HCT116 (cell line): ENCODE data around the gene ARHGAP42. TPM values are rescaled to one million over a fixed set of nuclear protein-coding genes. Genes with fewer than 3 reads are reported as not detected.
A peak's percentile ranks its signal among the peaks of the same experiment; 100 is the strongest.

Experiments
- ATAC-seq: fragments of 200-7000 bp; cut with Tn5 transposase; 2 replicates; pipeline ENCODE4 v1.9.1; 2020; ENCODE audit warnings: mild to moderate bottlenecking, moderate library complexity
- BruUV-seq: library from RNA; stranded (reverse); fragments of 400-500 nt; replicated peaks from 2 replicates; lab custom pipeline; 2021; lab: Mats Ljungman, UMichigan
- CTCF ChIA-PET: fragments of 300-600 bp; sonication (Branson Sonifier 250); formaldehyde crosslinking; loops from one replicate; lab custom pipeline; 2021; ENCODE audit warnings: antibody characterized with exemption; lab: Charles Lee
- POLR2A ChIA-PET: fragments of 300-600, 350-600 bp; sonication (Branson Sonifier 250); formaldehyde crosslinking; loops from one replicate; lab custom pipeline; 2021; ENCODE audit warnings: antibody characterized with exemption; lab: Charles Lee
- RAD21 ChIA-PET, 2 experiments: fragments of 300-600 bp; sonication (Branson Sonifier 250); formaldehyde crosslinking; loops; one replicate each; lab custom pipeline; 2023; ENCODE audit warnings: low total read pairs in 2 of 2; ENCODE audit not compliant: uncharacterized antibody in 2 of 2, unreplicated experiment in 2 of 2, low non-redundant PET in 1 of 2; lab: Charles Lee
- DNase-seq: peaks from one replicate; pipeline ENCODE4 v3.0.0-alpha.2; 2010; ENCODE audit warnings: low read depth, low spot score
- H2AFZ ChIP-seq: fragments of 200-600 bp; shearing (Covaris generic), sonication (generic); 2 replicates; pipeline ENCODE4 v1.6.1; 2017; ENCODE audit warnings: low read depth, mixed run types, mixed read lengths, antibody characterized with exemption, low read length; ENCODE audit not compliant: poor library complexity, severe bottlenecking
- H3K27ac ChIP-seq: 2 replicates; pipeline ENCODE4 v1.5.1; 2012; ENCODE audit warnings: low read depth, low read length
- H3K27me3 ChIP-seq: fragments of 200-600 bp; sonication (generic); 2 replicates; pipeline ENCODE4 v1.6.1; 2016; ENCODE audit warnings: mixed run types, low read length, mixed read lengths; ENCODE audit not compliant: insufficient read depth
- H3K36me3 ChIP-seq, 2 experiments: fragments of 200-500 bp in 1 of 2; fragments of 200-600 bp in 1 of 2; sonication (Bioruptor generic) in 1 of 2; sonication (generic) in 1 of 2; 2 replicates each; pipeline versions ENCODE4 v1.5.1 to v1.6.1; 2014 to 2016; ENCODE audit warnings: low read length in 2 of 2, inconsistent platforms in 1 of 2, mixed read lengths in 1 of 2, mixed run types in 1 of 2; ENCODE audit not compliant: insufficient read depth in 2 of 2, control insufficient read depth in 1 of 2
- H3K4me1 ChIP-seq, 2 experiments: fragments of 200-600 bp in 1 of 2; sonication (generic) in 1 of 2; 2 replicates each; pipeline versions ENCODE4 v1.5.1 to v1.6.1; 2012 to 2017; ENCODE audit warnings: low read length in 2 of 2, inconsistent platforms in 1 of 2, mild to moderate bottlenecking in 1 of 2, mixed read lengths in 1 of 2, mixed run types in 1 of 2, moderate library complexity in 1 of 2; ENCODE audit not compliant: insufficient read depth in 2 of 2, control insufficient read depth in 1 of 2
- H3K4me2 ChIP-seq: fragments of 200-600 bp; sonication (generic); 2 replicates; pipeline ENCODE4 v1.6.1; 2017; ENCODE audit warnings: mixed run types, low read length, mixed read lengths
- H3K4me3 ChIP-seq, 2 experiments: fragments of 200-600 bp in 1 of 2; sonication (generic) in 1 of 2; replicated peaks in 1 of 2; 2 replicates each; pipeline ENCODE4 v1.5.1; 2011 to 2016; ENCODE audit warnings: low read length in 2 of 2, control low read depth in 1 of 2, low read depth in 1 of 2, mild to moderate bottlenecking in 1 of 2, mixed read lengths in 1 of 2, mixed run types in 1 of 2
- H3K79me2 ChIP-seq: fragments of 200-600 bp; sonication (generic); 2 replicates; pipeline ENCODE4 v1.6.1; 2017; ENCODE audit warnings: mild to moderate bottlenecking, mixed run types, low read length, moderate library complexity, mixed read lengths; ENCODE audit not compliant: insufficient read depth
- H3K9ac ChIP-seq: fragments of 200-600 bp; sonication (generic); 2 replicates; pipeline ENCODE4 v1.6.1; 2016; ENCODE audit warnings: low read length, mixed read lengths
- H3K9me2 ChIP-seq: fragments of 200-600 bp; sonication (generic), shearing (Covaris generic); 2 replicates; pipeline ENCODE4 v1.6.1; 2017; ENCODE audit warnings: mixed run types, mild to moderate bottlenecking, moderate library complexity; ENCODE audit not compliant: insufficient read depth
- H3K9me3 ChIP-seq, 2 experiments: fragments of 200-500 bp in 1 of 2; fragments of 200-600 bp in 1 of 2; sonication (Bioruptor generic) in 1 of 2; sonication (generic) in 1 of 2; 2 replicates each; pipeline ENCODE4 v1.6.1; 2014 to 2017; ENCODE audit warnings: low read length in 2 of 2, mixed read lengths in 2 of 2, inconsistent platforms in 1 of 2, low read depth in 1 of 2, mild to moderate bottlenecking in 1 of 2, mixed run types in 1 of 2, moderate library complexity in 1 of 2; ENCODE audit not compliant: control insufficient read depth in 1 of 2, insufficient read depth in 1 of 2
- H4K20me1 ChIP-seq: fragments of 200-600 bp; sonication (generic), shearing (Covaris generic); 2 replicates; pipeline ENCODE4 v1.6.1; 2017; ENCODE audit warnings: mixed run types, mild to moderate bottlenecking, moderate library complexity; ENCODE audit not compliant: insufficient read depth
- CTCF ChIP-seq, 3 experiments: fragments of 200-600 bp in 1 of 3; sonication (generic) in 1 of 3; IDR thresholded peaks in 2 of 3; conservative IDR thresholded peaks in 1 of 3; 2 replicates each; pipeline ENCODE4 v1.5.1; 2012 to 2017; ENCODE audit warnings: low read depth in 2 of 3, low read length in 2 of 3, antibody characterized with exemption in 1 of 3, borderline replicate concordance in 1 of 3, control low read depth in 1 of 3, mild to moderate bottlenecking in 1 of 3, mixed read lengths in 1 of 3, mixed run types in 1 of 3, moderate library complexity in 1 of 3; ENCODE audit not compliant: insufficient read depth in 1 of 3
- EGR1 ChIP-seq: IDR thresholded peaks from 2 replicates; pipeline ENCODE4 v1.6.1; 2012; ENCODE audit warnings: low read depth
- ELF1 ChIP-seq: IDR thresholded peaks from 2 replicates; pipeline ENCODE4 v1.6.1; 2012; ENCODE audit warnings: low read depth, borderline replicate concordance
- EZH2 ChIP-seq: fragments of 200-600 bp; sonication (generic); IDR thresholded peaks from 2 replicates; pipeline ENCODE4 v1.6.1; 2017; ENCODE audit warnings: antibody characterized with exemption, mixed run types
- EZH2phosphoT487 ChIP-seq: fragments of 200-600 bp; IDR thresholded peaks from 2 replicates; pipeline ENCODE4 v1.6.1; 2018; ENCODE audit warnings: antibody characterized with exemption, borderline replicate concordance
- FOSL1 ChIP-seq: IDR thresholded peaks from 2 replicates; pipeline ENCODE4 v1.6.1; 2012; ENCODE audit warnings: low read depth
- POLR2A ChIP-seq: IDR thresholded peaks from 2 replicates; pipeline ENCODE4 v1.7.0; 2011; ENCODE audit warnings: borderline replicate concordance; ENCODE audit not compliant: insufficient read depth, insufficient read length; ENCODE audit errors: extremely low read depth
- RAD21 ChIP-seq: IDR thresholded peaks from 2 replicates; pipeline ENCODE4 v1.6.1; 2012; ENCODE audit warnings: low read depth, mild to moderate bottlenecking
- ZFX ChIP-seq: fragments of 450-650 bp; IDR thresholded peaks from 2 replicates; pipeline ENCODE4 v1.6.1; 2017
- ZNF274 ChIP-seq: fragments of 200-500 bp; sonication (Bioruptor generic); IDR thresholded peaks from 2 replicates; pipeline ENCODE4 v1.6.1; 2014; ENCODE audit warnings: mild to moderate bottlenecking, low read depth, low read length, inconsistent platforms
- intact Hi-C: fragments of 100-400 bp; cut with micrococcal nuclease; formaldehyde crosslinking; loops from 2 replicates; pipeline ENCODE4 v1.10.0; 2022
- total RNA-seq: library from RNA; stranded (reverse); gene quantifications from one replicate; pipeline ENCODE4 v1.2.1, GENCODE V29; 2021; ENCODE audit not compliant: unreplicated experiment
- TF ChIP-seq, protein P1 (sequence below): IDR thresholded peaks from 2 replicates; pipeline ENCODE4 v1.6.1; 2012

Gene ARHGAP42
- total RNA-seq, 1 experiment from 2014 or later, result 12.3 TPM

- Histone ChIP-seq H2AFZ (no peak overlapping the region), H3K9ac (no peak overlapping the region), H3K4me3 (no peak overlapping the region), H3K4me1 (no peaks in the 10 kb centered on the region), H3K9me3 (no peaks in the 10 kb centered on the region), H3K9me2 (no peaks in the 10 kb centered on the region), H3K4me2 (no peak overlapping the region), H3K27me3 (no peaks in the 10 kb centered on the region), H3K36me3 (peaks cover 0 to 3% of the 10 kb centered on the region in 2 experiments; a peak in 2 of 4 replicates), H4K20me1 (no peaks in the 10 kb centered on the region), H3K79me2 (no peaks in the 10 kb centered on the region), H3K27ac (no peak overlapping the region)
- RAD21 ChIA-PET, result no interaction called here
- intact Hi-C loops, result loop anchor here (2.0 kb wide), 2 partner anchors 343 to 457 kb away; no protein-coding TSS in a partner anchor
- CTCF ChIA-PET, result interaction anchor here (0.9 to 1.5 kb wide), 4 partner anchors 17 to 455 kb away, joined by 3 to 10 read pairs (median 6); no protein-coding TSS in a partner anchor
- POLR2A ChIA-PET, result no interaction called here
- BruUV-seq, result no TSS peak
- ATAC-seq (no peak), DNase-seq (no peak)
- TF ChIP-seq POLR2A (no peak), RAD21 (peak; percentile 54), CTCF (IDR thresholded peaks at IDR 0.05 in 2 of 3, conservative IDR thresholded peaks at IDR 0.05 in 1 of 3; ENCODE audit: borderline replicate concordance in 1 of 3, insufficient read depth in 1 of 3, low read depth in 2 of 3, low read length in 2 of 3) (peak; percentile 28 to 43 (median 34); a peak in 5 of 6 replicates)
Observed at GRCh38 chr11:100980156-100980555, 293.1 kb downstream of the ARHGAP42 start.

- H3K36me3 ChIP-seq, result peaks cover 0 to 2% of the 10 kb centered on the region in 2 experiments; a peak in 2 of 4 replicates
- H3K4me1 ChIP-seq, result no peaks in the 10 kb centered on the region
- POLR2A ChIA-PET, result no interaction called here
- BruUV-seq, result no TSS peak
- ATAC-seq (no peak), DNase-seq (no peak)
- H3K79me2 ChIP-seq, result no peaks in the 10 kb centered on the region
- intact Hi-C loops, result loop anchor here (2.0 kb wide), 2 partner anchors 341 to 455 kb away; no protein-coding TSS in a partner anchor
- CTCF ChIA-PET, result interaction anchor here (1.4 to 1.5 kb wide), 2 partner anchors 343 to 453 kb away, joined by 6 to 10 read pairs; no protein-coding TSS in a partner anchor
- no peak overlapping the region for H2AFZ ChIP-seq
- H3K4me2 ChIP-seq, result no peak overlapping the region
- no peaks in the 10 kb centered on the region for H4K20me1 ChIP-seq
- H3K9me2 ChIP-seq, result no peaks in the 10 kb centered on the region
- TF ChIP-seq EZH2 (no peak), ELF1 (no peak), EGR1 (no peak), ZFX (no peak), ZNF274 (no peak), EZH2phosphoT487 (no peak), FOSL1 (no peak)
- TF ChIP-seq, protein P1, sequence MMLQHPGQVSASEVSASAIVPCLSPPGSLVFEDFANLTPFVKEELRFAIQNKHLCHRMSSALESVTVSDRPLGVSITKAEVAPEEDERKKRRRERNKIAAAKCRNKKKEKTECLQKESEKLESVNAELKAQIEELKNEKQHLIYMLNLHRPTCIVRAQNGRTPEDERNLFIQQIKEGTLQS, result no peak
- no peaks in the 10 kb centered on the region for H3K27me3 ChIP-seq
- RAD21 ChIA-PET, result no interaction called here
- no peaks in the 10 kb centered on the region for H3K9me3 ChIP-seq
- H3K4me3 ChIP-seq, result no peak overlapping the region
- no peak overlapping the region for H3K27ac ChIP-seq
- no peak overlapping the region for H3K9ac ChIP-seq
Observed at GRCh38 chr11:100981196-100981824, 294.2 kb downstream of the ARHGAP42 start.
